ENCODE data around the gene CAMTA1.

CAMTA1 gene

GRCh38 chr1:7495962-7496361, 710.7 kb downstream of the CAMTA1 start:
- peaks cover 25% of the 10 kb centered on the region for H3K9me3 ChIP-seq (ENCODE audit: insufficient read depth, low read depth, low read length)
- no peaks in the 10 kb centered on the region for H3K79me1 ChIP-seq (ENCODE audit: low read length)
- H3K27me3 ChIP-seq (ENCODE audit: insufficient read depth, low read length), result no peaks in the 10 kb centered on the region
- no peak overlapping the region for H4K12ac ChIP-seq (ENCODE audit: low read depth, low read length)
- H3K4me3 ChIP-seq (ENCODE audit: low read depth, low read length), result no peak overlapping the region
- H3K14ac ChIP-seq (ENCODE audit: low read length), result no peak overlapping the region
- H3K27ac ChIP-seq (ENCODE audit: low read depth, low read length), result no peak overlapping the region
- H3K36me3 ChIP-seq (ENCODE audit: control insufficient read depth in 1 of 2, insufficient read depth in 2 of 2, low read length in 2 of 2), result no peaks in the 10 kb centered on the region
- H3K9ac ChIP-seq (ENCODE audit: low read length), result no peak overlapping the region
- no peak overlapping the region for H3K4me2 ChIP-seq (ENCODE audit: low read length)
- WGBS (ENCODE audit: extremely low coverage, insufficient coverage, insufficient read length), result no CpG with 5 or more reads among the region's 11 CpGs
- no peaks in the 10 kb centered on the region for H3K79me2 ChIP-seq (ENCODE audit: control insufficient read depth, insufficient read depth, low read length, poor library complexity)
- no peak overlapping the region for H3K4ac ChIP-seq (ENCODE audit: low read depth, low read length)
- no peak overlapping the region for H3K18ac ChIP-seq (ENCODE audit: low read length)
- H4K91ac ChIP-seq (ENCODE audit: low read depth, low read length), result no peak overlapping the region
- H2BK12ac ChIP-seq (ENCODE audit: low read length), result no peak overlapping the region
- no peak overlapping the region for H3K23ac ChIP-seq (ENCODE audit: low read length)
- H4K8ac ChIP-seq (ENCODE audit: low read depth, low read length), result no peak overlapping the region
- no peaks in the 10 kb centered on the region for H3K4me1 ChIP-seq (ENCODE audit: control insufficient read depth in 1 of 2, insufficient read depth in 2 of 2, low read length in 2 of 2)
- H2BK120ac ChIP-seq (ENCODE audit: insufficient read depth, low read length, poor library complexity), result no peak overlapping the region
- no peak overlapping the region for H2BK5ac ChIP-seq (ENCODE audit: low read depth, low read length, poor library complexity)
- no peak for DNase-seq
- H2AK5ac ChIP-seq (ENCODE audit: low read length), result no peak overlapping the region
- H2AFZ ChIP-seq (ENCODE audit: insufficient read depth, low read length, poor library complexity), result no peak overlapping the region

GRCh38 chr1:7497107-7497637, 711.9 kb downstream of the CAMTA1 start:
- no peak overlapping the region for H3K27ac ChIP-seq (ENCODE audit: low read depth, low read length)
- H4K8ac ChIP-seq (ENCODE audit: low read depth, low read length), result no peak overlapping the region
- H3K4me1 ChIP-seq (ENCODE audit: control insufficient read depth in 1 of 2, insufficient read depth in 2 of 2, low read length in 2 of 2), result no peaks in the 10 kb centered on the region
- WGBS (ENCODE audit: extremely low coverage, insufficient coverage, insufficient read length), result no CpG with 5 or more reads among the region's 12 CpGs
- H2BK120ac ChIP-seq (ENCODE audit: insufficient read depth, low read length, poor library complexity), result no peak overlapping the region
- H3K4me2 ChIP-seq (ENCODE audit: low read length), result no peak overlapping the region
- H2AK5ac ChIP-seq (ENCODE audit: low read length), result no peak overlapping the region
- no peaks in the 10 kb centered on the region for H3K79me1 ChIP-seq (ENCODE audit: low read length)
- no peak overlapping the region for H2AFZ ChIP-seq (ENCODE audit: insufficient read depth, low read length, poor library complexity)
- no peak overlapping the region for H3K23ac ChIP-seq (ENCODE audit: low read length)
- H4K91ac ChIP-seq (ENCODE audit: low read depth, low read length), result no peak overlapping the region
- H2BK5ac ChIP-seq (ENCODE audit: low read depth, low read length, poor library complexity), result no peak overlapping the region
- H3K9ac ChIP-seq (ENCODE audit: low read length), result no peak overlapping the region
- H4K12ac ChIP-seq (ENCODE audit: low read depth, low read length), result no peak overlapping the region
- H3K27me3 ChIP-seq (ENCODE audit: insufficient read depth, low read length), result no peaks in the 10 kb centered on the region
- no peak for DNase-seq
- no peak overlapping the region for H3K4ac ChIP-seq (ENCODE audit: low read depth, low read length)
- no peak overlapping the region for H3K14ac ChIP-seq (ENCODE audit: low read length)
- no peaks in the 10 kb centered on the region for H3K36me3 ChIP-seq (ENCODE audit: control insufficient read depth in 1 of 2, insufficient read depth in 2 of 2, low read length in 2 of 2)
- H2BK12ac ChIP-seq (ENCODE audit: low read length), result no peak overlapping the region
- no peak overlapping the region for H3K18ac ChIP-seq (ENCODE audit: low read length)
- peaks cover 25% of the 10 kb centered on the region for H3K9me3 ChIP-seq (ENCODE audit: insufficient read depth, low read depth, low read length)
- no peaks in the 10 kb centered on the region for H3K79me2 ChIP-seq (ENCODE audit: control insufficient read depth, insufficient read depth, low read length, poor library complexity)
- no peak overlapping the region for H3K4me3 ChIP-seq (ENCODE audit: low read depth, low read length)

- Histone ChIP-seq H4K12ac (ENCODE audit: low read depth, low read length) (no peak overlapping the region), H3K4me2 (ENCODE audit: low read length) (no peak overlapping the region), H3K36me3 (ENCODE audit: control insufficient read depth in 1 of 2, insufficient read depth in 2 of 2, low read length in 2 of 2) (no peaks in the 10 kb centered on the region), H4K8ac (ENCODE audit: low read depth, low read length) (no peak overlapping the region), H3K27ac (ENCODE audit: low read depth, low read length) (no peak overlapping the region), H3K14ac (ENCODE audit: low read length) (no peak overlapping the region), H2AK5ac (ENCODE audit: low read length) (no peak overlapping the region), H3K79me1 (ENCODE audit: low read length) (no peaks in the 10 kb centered on the region), H3K4ac (ENCODE audit: low read depth, low read length) (no peak overlapping the region), H3K79me2 (ENCODE audit: control insufficient read depth, insufficient read depth, low read length, poor library complexity) (no peaks in the 10 kb centered on the region), H3K18ac (ENCODE audit: low read length) (no peak overlapping the region), H3K4me1 (ENCODE audit: control insufficient read depth in 1 of 2, insufficient read depth in 2 of 2, low read length in 2 of 2) (no peaks in the 10 kb centered on the region), H3K9ac (ENCODE audit: low read length) (no peak overlapping the region), H3K9me3 (ENCODE audit: insufficient read depth, low read depth, low read length) (peaks cover 19% of the 10 kb centered on the region), H3K23ac (ENCODE audit: low read length) (no peak overlapping the region), H3K4me3 (ENCODE audit: low read depth, low read length) (no peak overlapping the region), H2BK12ac (ENCODE audit: low read length) (no peak overlapping the region), H2BK5ac (ENCODE audit: low read depth, low read length, poor library complexity) (no peak overlapping the region), H2BK120ac (ENCODE audit: insufficient read depth, low read length, poor library complexity) (no peak overlapping the region), H2AFZ (ENCODE audit: insufficient read depth, low read length, poor library complexity) (no peak overlapping the region), H4K91ac (ENCODE audit: low read depth, low read length) (no peak overlapping the region), H3K27me3 (ENCODE audit: insufficient read depth, low read length) (no peaks in the 10 kb centered on the region)
- no peak for DNase-seq
- no CpG with 5 or more reads among the region's 22 CpGs for WGBS (ENCODE audit: extremely low coverage, insufficient coverage, insufficient read length)
Observed at GRCh38 chr1:7500381-7501083, 715.3 kb downstream of the CAMTA1 start.

- no peaks in the 10 kb centered on the region for H3K27me3 ChIP-seq (ENCODE audit: insufficient read depth, low read length)
- DNase-seq, result no peak
- no peak overlapping the region for H3K9ac ChIP-seq (ENCODE audit: low read length)
- no peak overlapping the region for H2BK12ac ChIP-seq (ENCODE audit: low read length)
- no peaks in the 10 kb centered on the region for H3K4me1 ChIP-seq (ENCODE audit: control insufficient read depth in 1 of 2, insufficient read depth in 2 of 2, low read length in 2 of 2)
- H3K4ac ChIP-seq (ENCODE audit: low read depth, low read length), result no peak overlapping the region
- H3K27ac ChIP-seq (ENCODE audit: low read depth, low read length), result no peak overlapping the region
- H3K4me2 ChIP-seq (ENCODE audit: low read length), result no peak overlapping the region
- WGBS (ENCODE audit: extremely low coverage, insufficient coverage, insufficient read length), result no CpG with 5 or more reads among the region's 10 CpGs
- H3K36me3 ChIP-seq (ENCODE audit: control insufficient read depth in 1 of 2, insufficient read depth in 2 of 2, low read length in 2 of 2), result no peaks in the 10 kb centered on the region
- no peaks in the 10 kb centered on the region for H3K79me2 ChIP-seq (ENCODE audit: control insufficient read depth, insufficient read depth, low read length, poor library complexity)
- no peak overlapping the region for H3K4me3 ChIP-seq (ENCODE audit: low read depth, low read length)
- no peak overlapping the region for H3K14ac ChIP-seq (ENCODE audit: low read length)
- H2BK5ac ChIP-seq (ENCODE audit: low read depth, low read length, poor library complexity), result no peak overlapping the region
- H3K23ac ChIP-seq (ENCODE audit: low read length), result no peak overlapping the region
- no peak overlapping the region for H4K12ac ChIP-seq (ENCODE audit: low read depth, low read length)
- H4K91ac ChIP-seq (ENCODE audit: low read depth, low read length), result no peak overlapping the region
- H2AFZ ChIP-seq (ENCODE audit: insufficient read depth, low read length, poor library complexity), result no peak overlapping the region
- H4K8ac ChIP-seq (ENCODE audit: low read depth, low read length), result no peak overlapping the region
- H2BK120ac ChIP-seq (ENCODE audit: insufficient read depth, low read length, poor library complexity), result no peak overlapping the region
- no peak overlapping the region for H3K18ac ChIP-seq (ENCODE audit: low read length)
- peaks cover 19% of the 10 kb centered on the region for H3K9me3 ChIP-seq (ENCODE audit: insufficient read depth, low read depth, low read length)
- no peaks in the 10 kb centered on the region for H3K79me1 ChIP-seq (ENCODE audit: low read length)
- no peak overlapping the region for H2AK5ac ChIP-seq (ENCODE audit: low read length)
Observed at GRCh38 chr1:7501084-7501491, 715.8 kb downstream of the CAMTA1 start.
